DND-41 (cell line): ENCODE data around the gene RAB6D.
A peak's percentile ranks its signal among the peaks of the same experiment; 100 is the strongest.

Experiments
- ATAC-seq: fragments of 200-7000 bp; cut with Tn5 transposase; 3 replicates; pipeline ENCODE4 v1.9.1; 2021; ENCODE audit warnings: low read depth; ENCODE audit not compliant: insufficient read depth
- DNase-seq: peaks from one replicate; pipeline ENCODE4 v3.0.0-alpha.2; 2020
- H2AFZ ChIP-seq: 2 replicates; pipeline ENCODE4 v1.6.0; 2012; ENCODE audit warnings: low read depth, low read length
- H3K27ac ChIP-seq: 2 replicates; pipeline ENCODE4 v1.5.1; 2012; ENCODE audit warnings: low read length, inconsistent platforms
- H3K27me3 ChIP-seq: fragments of 200-600 bp; sonication (generic); 2 replicates; pipeline ENCODE4 v1.6.0; 2012; ENCODE audit warnings: low read length, mild to moderate bottlenecking, inconsistent platforms; ENCODE audit not compliant: insufficient read depth, poor library complexity
- H3K36me3 ChIP-seq: 2 replicates; pipeline ENCODE4 v1.5.1; 2012; ENCODE audit warnings: low read length, inconsistent platforms; ENCODE audit not compliant: insufficient read depth
- H3K4me1 ChIP-seq: 2 replicates; pipeline ENCODE4 v1.5.1; 2012; ENCODE audit warnings: mild to moderate bottlenecking, low read length; ENCODE audit not compliant: insufficient read depth
- H3K4me2 ChIP-seq: 2 replicates; pipeline ENCODE4 v1.6.0; 2012; ENCODE audit warnings: mild to moderate bottlenecking, moderate library complexity, low read length, inconsistent platforms; ENCODE audit not compliant: insufficient read depth
- H3K4me3 ChIP-seq, 2 experiments: fragments of 200-600 bp in 1 of 2; shearing (Covaris generic) in 1 of 2; 2 replicates each; pipeline ENCODE4 v1.5.1; 2012 to 2016; ENCODE audit warnings: inconsistent platforms in 2 of 2, low read length in 2 of 2, mild to moderate bottlenecking in 2 of 2, low read depth in 1 of 2, moderate library complexity in 1 of 2
- H3K79me2 ChIP-seq: 2 replicates; pipeline ENCODE4 v1.6.0; 2012; ENCODE audit warnings: low read length, inconsistent platforms; ENCODE audit not compliant: insufficient read depth
- H3K9ac ChIP-seq: 2 replicates; pipeline ENCODE4 v1.6.0; 2012; ENCODE audit warnings: low read depth, mild to moderate bottlenecking, inconsistent platforms, low read length, moderate library complexity
- H3K9me3 ChIP-seq: 2 replicates; pipeline ENCODE4 v1.5.1; 2012; ENCODE audit warnings: low read length, moderate library complexity, mild to moderate bottlenecking, inconsistent platforms; ENCODE audit not compliant: insufficient read depth, severe bottlenecking
- H4K20me1 ChIP-seq: 2 replicates; pipeline ENCODE4 v1.6.0; 2012; ENCODE audit warnings: low read length; ENCODE audit not compliant: insufficient read depth
- CTCF ChIP-seq: IDR thresholded peaks from 2 replicates; pipeline ENCODE4 v1.5.1; 2012; ENCODE audit warnings: borderline replicate concordance, low read length, moderate library complexity, mild to moderate bottlenecking; ENCODE audit not compliant: poor library complexity, severe bottlenecking; ENCODE audit errors: extremely low read depth
- EZH2 ChIP-seq: IDR thresholded peaks from 3 replicates; pipeline ENCODE4 v1.6.1; 2012; ENCODE audit warnings: borderline replicate concordance, low read depth, mild to moderate bottlenecking, moderate library complexity, low read length, inconsistent platforms; ENCODE audit not compliant: severe bottlenecking

Gene RAB6D

GRCh38 chr2:131408207-131408606, 44.2 kb upstream of the RAB6D start:
- H2AFZ ChIP-seq, result no peak overlapping the region
- TF ChIP-seq CTCF, result no peak
- no peak for TF ChIP-seq EZH2
- H4K20me1 ChIP-seq, result no peaks in the 10 kb centered on the region
- DNase-seq, result no peak
- H3K9ac ChIP-seq, result peak overlapping the region; percentile 60
- peak overlapping the region; percentile 77 for H3K4me2 ChIP-seq
- H3K36me3 ChIP-seq, result peaks cover 23% of the 10 kb centered on the region
- peak overlapping the region; percentile 73 for H3K27ac ChIP-seq
- H3K79me2 ChIP-seq, result peaks cover 22% of the 10 kb centered on the region
- no peaks in the 10 kb centered on the region for H3K27me3 ChIP-seq
- H3K4me3 ChIP-seq, result peak overlapping the region in 1 of 2 experiments; percentile 58; a peak in 1 of 4 replicates
- ATAC-seq, result no peak
- H3K9me3 ChIP-seq, result no peaks in the 10 kb centered on the region
- peaks cover 71% of the 10 kb centered on the region for H3K4me1 ChIP-seq

- DNase-seq (peak; percentile 81), ATAC-seq (peak; percentile 71)
- Histone ChIP-seq H4K20me1 (no peaks in the 10 kb centered on the region), H2AFZ (peak overlapping the region; percentile 75), H3K4me2 (peak overlapping the region; percentile 77), H3K27ac (peak overlapping the region; percentile 91), H3K4me1 (peaks cover 73% of the 10 kb centered on the region), H3K9me3 (no peaks in the 10 kb centered on the region), H3K4me3 (peak overlapping the region; percentile 20 to 58; a peak in 3 of 4 replicates), H3K27me3 (no peaks in the 10 kb centered on the region), H3K36me3 (peaks cover 18% of the 10 kb centered on the region), H3K79me2 (peaks cover 22% of the 10 kb centered on the region), H3K9ac (peak overlapping the region; percentile 60)
- TF ChIP-seq CTCF (no peak), EZH2 (no peak)
Observed at GRCh38 chr2:131404753-131405152, 40.8 kb upstream of the RAB6D start.

- no peak for TF ChIP-seq EZH2
- no peak for TF ChIP-seq CTCF
- Histone ChIP-seq H2AFZ (peak overlapping the region; percentile 3; the same call in 1 of the 2 replicates), H3K4me3 (no peak overlapping the region), H4K20me1 (no peaks in the 10 kb centered on the region), H3K9ac (no peak overlapping the region; the same call in 1 of the 2 replicates), H3K27ac (peak overlapping the region; percentile 56; the same call in 1 of the 2 replicates), H3K9me3 (no peaks in the 10 kb centered on the region), H3K4me2 (no peak overlapping the region), H3K36me3 (0 out of 2 replicates have a peak, but pooled peaks cover under 1% of the 10 kb centered on the region), H3K4me1 (peaks cover 50% of the 10 kb centered on the region), H3K79me2 (peaks cover 17% of the 10 kb centered on the region), H3K27me3 (no peaks in the 10 kb centered on the region)
- ATAC-seq, result no peak
- DNase-seq, result peak; percentile 36
Observed at GRCh38 chr2:131402320-131403039, 38.5 kb upstream of the RAB6D start.
